Mesenchymal stem cell (in vitro differentiated cells and primary cell): ENCODE measurements around the gene TNKS1BP1.
A peak's percentile ranks its signal among the peaks of the same experiment; 100 is the strongest.

Experiments
- DNase-seq: peaks from one replicate; pipeline ENCODE4 v3.0.0-alpha.2; 2013
- H2AFZ ChIP-seq: one replicate; pipeline ENCODE4 v1.6.1; 2013; ENCODE audit warnings: low read depth, mild to moderate bottlenecking, control low read depth, inconsistent platforms, low read length, moderate library complexity
- H2AK5ac ChIP-seq: 2 replicates; pipeline ENCODE4 v1.6.1; 2013; ENCODE audit warnings: low read length, moderate library complexity, mild to moderate bottlenecking, inconsistent platforms; ENCODE audit not compliant: severe bottlenecking
- H2BK120ac ChIP-seq: one replicate; pipeline ENCODE4 v1.6.1; 2013; ENCODE audit warnings: low read depth, mild to moderate bottlenecking, inconsistent platforms, low read length, moderate library complexity
- H2BK12ac ChIP-seq, 2 experiments: one replicate each; pipeline ENCODE4 v1.6.1; 2013; ENCODE audit warnings: inconsistent platforms in 2 of 2, low read length in 2 of 2, mild to moderate bottlenecking in 2 of 2, moderate library complexity in 2 of 2, control low read depth in 1 of 2
- H2BK15ac ChIP-seq: one replicate; pipeline ENCODE4 v1.6.1; 2013; ENCODE audit warnings: mild to moderate bottlenecking, low read depth, inconsistent platforms; ENCODE audit not compliant: poor library complexity, severe bottlenecking
- H2BK5ac ChIP-seq: 2 replicates; pipeline ENCODE4 v1.6.1; 2013; ENCODE audit warnings: low read depth, mild to moderate bottlenecking, low read length, control low read depth, inconsistent platforms; ENCODE audit not compliant: poor library complexity, severe bottlenecking
- H3K14ac ChIP-seq, 2 experiments: one replicate each; pipeline ENCODE4 v1.6.1; 2013; ENCODE audit warnings: inconsistent platforms in 2 of 2, low read length in 2 of 2, control low read depth in 1 of 2, mild to moderate bottlenecking in 1 of 2, moderate library complexity in 1 of 2
- H3K18ac ChIP-seq, 2 experiments: one replicate each; pipeline ENCODE4 v1.6.1; 2013; ENCODE audit warnings: inconsistent platforms in 2 of 2, low read length in 2 of 2, control low read depth in 1 of 2, low read depth in 1 of 2, mild to moderate bottlenecking in 1 of 2
- H3K23ac ChIP-seq, 2 experiments: one replicate each; pipeline ENCODE4 v1.6.1; 2013; ENCODE audit warnings: inconsistent platforms in 2 of 2, low read length in 2 of 2, mild to moderate bottlenecking in 2 of 2, moderate library complexity in 2 of 2, control low read depth in 1 of 2
- H3K27ac ChIP-seq: 2 replicates; pipeline ENCODE4 v1.5.1; 2013; ENCODE audit warnings: mild to moderate bottlenecking, moderate library complexity, low read length, control low read depth, inconsistent platforms; ENCODE audit not compliant: poor library complexity, severe bottlenecking
- H3K27me3 ChIP-seq, 2 experiments: 2 replicates each; pipeline versions ENCODE4 v1.6.1 to v1.7.0; 2013; ENCODE audit warnings: low read length in 2 of 2, mild to moderate bottlenecking in 2 of 2, moderate library complexity in 2 of 2, control low read depth in 1 of 2, inconsistent platforms in 1 of 2; ENCODE audit not compliant: control insufficient read depth in 1 of 2, insufficient read depth in 1 of 2
- H3K36me3 ChIP-seq, 2 experiments: 2 replicates each; pipeline versions ENCODE4 v1.6.1 to v1.7.0; 2013; ENCODE audit warnings: low read length in 2 of 2, control low read depth in 1 of 2, inconsistent platforms in 1 of 2, low read depth in 1 of 2, mild to moderate bottlenecking in 1 of 2; ENCODE audit not compliant: insufficient read depth in 2 of 2, control insufficient read depth in 1 of 2
- H3K4ac ChIP-seq, 2 experiments: one replicate each; pipeline ENCODE4 v1.6.1; 2013; ENCODE audit warnings: inconsistent platforms in 2 of 2, low read length in 2 of 2, mild to moderate bottlenecking in 2 of 2, moderate library complexity in 2 of 2, control low read depth in 1 of 2, low read depth in 1 of 2
- H3K4me1 ChIP-seq: 2 replicates; pipeline ENCODE4 v1.6.1; 2013; ENCODE audit warnings: low read depth, low read length, control low read depth; ENCODE audit not compliant: control insufficient read depth, insufficient read depth
- H3K4me2 ChIP-seq: 2 replicates; pipeline ENCODE4 v1.6.1; 2013; ENCODE audit warnings: low read length, mild to moderate bottlenecking, inconsistent platforms; ENCODE audit not compliant: poor library complexity, severe bottlenecking
- H3K4me3 ChIP-seq, 2 experiments: 2 replicates each; pipeline versions ENCODE4 v1.5.1 to v1.7.0; 2013; ENCODE audit warnings: low read length in 2 of 2, mild to moderate bottlenecking in 2 of 2, control low read depth in 1 of 2, low read depth in 1 of 2; ENCODE audit not compliant: insufficient read depth in 1 of 2
- H3K79me1 ChIP-seq: replicated peaks from 2 replicates; pipeline ENCODE4 v1.6.1; 2013; ENCODE audit warnings: mild to moderate bottlenecking, control low read depth, low read length, inconsistent platforms; ENCODE audit not compliant: poor library complexity, severe bottlenecking
- H3K9ac ChIP-seq: 2 replicates; pipeline ENCODE4 v1.7.0; 2013; ENCODE audit warnings: mild to moderate bottlenecking, low read length, moderate library complexity
- H3K9me3 ChIP-seq: 2 replicates; pipeline ENCODE4 v1.7.0; 2013; ENCODE audit warnings: mild to moderate bottlenecking, low read length; ENCODE audit not compliant: control insufficient read depth
- H4K8ac ChIP-seq: one replicate; pipeline ENCODE4 v1.6.1; 2013; ENCODE audit warnings: inconsistent platforms, mild to moderate bottlenecking, low read length, moderate library complexity
- H4K91ac ChIP-seq: one replicate; pipeline ENCODE4 v1.6.1; 2013; ENCODE audit warnings: mild to moderate bottlenecking, low read length, inconsistent platforms
- WGBS: methylation state at CpG from one replicate; pipeline ENCODE4 v1.1.7; 2013; ENCODE audit warnings: mixed read lengths; 5-methylcytosine and 5-hydroxymethylcytosine counted together

The TNKS1BP1 gene

DNA sequence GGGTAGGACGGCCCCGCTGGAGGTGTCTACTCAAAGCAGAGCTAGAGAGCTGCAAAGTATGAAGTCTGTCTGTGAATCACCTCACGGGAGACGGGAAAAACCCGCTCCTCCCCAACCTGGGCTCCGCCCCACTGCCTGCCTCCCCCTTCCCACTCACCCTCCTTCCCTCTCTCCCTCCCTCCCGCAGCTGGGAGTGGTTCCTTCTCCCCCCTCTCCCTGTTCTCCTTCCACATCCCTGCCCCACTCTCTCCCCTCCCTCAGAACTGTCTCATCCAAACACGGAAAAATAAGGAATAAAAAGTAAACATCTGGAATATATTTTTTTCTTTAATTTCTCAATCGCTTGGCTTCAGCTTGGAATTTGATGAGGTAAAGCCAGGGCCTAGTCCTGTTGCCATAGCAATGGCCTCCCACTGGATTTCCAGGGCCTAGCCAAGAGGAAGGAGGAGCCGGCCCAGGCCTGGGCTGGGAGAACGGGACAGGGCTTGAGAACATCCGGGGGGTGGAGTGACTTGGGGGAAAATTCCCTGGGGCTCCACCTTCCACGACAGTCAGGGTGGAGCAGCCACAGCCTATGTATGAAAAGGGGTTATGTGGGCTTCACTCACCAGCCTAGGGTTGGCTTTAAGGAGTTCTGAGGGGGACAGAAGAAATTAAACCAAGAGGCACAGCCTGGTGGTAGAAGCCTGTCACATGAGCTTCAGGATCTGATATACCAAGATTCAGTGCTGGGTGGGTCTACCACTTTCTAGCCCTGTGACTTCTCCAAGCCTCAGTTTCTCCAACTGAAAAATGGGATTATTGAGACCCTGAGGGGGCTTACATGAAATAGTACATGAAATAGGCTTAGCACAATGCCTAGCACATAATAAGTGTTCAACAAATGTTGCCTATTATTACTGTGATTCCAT is 2.2 kb downstream of the TNKS1BP1 start:
- peak overlapping the region; percentile 84 for H4K91ac ChIP-seq
- H3K4me3 ChIP-seq, result peak overlapping the region in 1 of 2 experiments; percentile 97
- peaks cover 22% of the 10 kb centered on the region for H3K79me1 ChIP-seq
- H2BK12ac ChIP-seq, result peak overlapping the region; percentile 86
- peak overlapping the region; percentile 67 for H4K8ac ChIP-seq
- H3K36me3 ChIP-seq, result peaks cover 42 to 52% of the 10 kb centered on the region in 2 experiments
- H2AFZ ChIP-seq, result no peak overlapping the region
- peak overlapping the region; percentile 75 to 80 for H3K18ac ChIP-seq
- H3K9ac ChIP-seq, result peak overlapping the region; percentile 97
- H2AK5ac ChIP-seq, result peak overlapping the region; percentile 42
- peak overlapping the region; percentile 63 for H2BK5ac ChIP-seq
- peak; percentile 99 for DNase-seq
- H3K14ac ChIP-seq, result no peak overlapping the region
- H3K27me3 ChIP-seq, result no peaks in the 10 kb centered on the region
- H3K4me1 ChIP-seq, result peaks cover 36% of the 10 kb centered on the region
- H2BK15ac ChIP-seq, result peak overlapping the region; percentile 73
- peak overlapping the region; percentile 78 for H3K27ac ChIP-seq
- no peak overlapping the region for H3K23ac ChIP-seq
- peak overlapping the region; percentile 89 for H2BK120ac ChIP-seq
- peak overlapping the region; percentile 77 for H3K4me2 ChIP-seq
- peak overlapping the region; percentile 44 to 93 for H3K4ac ChIP-seq
- 8% methylated on average over 12 of the region's 13 CpGs for WGBS
- no peaks in the 10 kb centered on the region for H3K9me3 ChIP-seq

DNA sequence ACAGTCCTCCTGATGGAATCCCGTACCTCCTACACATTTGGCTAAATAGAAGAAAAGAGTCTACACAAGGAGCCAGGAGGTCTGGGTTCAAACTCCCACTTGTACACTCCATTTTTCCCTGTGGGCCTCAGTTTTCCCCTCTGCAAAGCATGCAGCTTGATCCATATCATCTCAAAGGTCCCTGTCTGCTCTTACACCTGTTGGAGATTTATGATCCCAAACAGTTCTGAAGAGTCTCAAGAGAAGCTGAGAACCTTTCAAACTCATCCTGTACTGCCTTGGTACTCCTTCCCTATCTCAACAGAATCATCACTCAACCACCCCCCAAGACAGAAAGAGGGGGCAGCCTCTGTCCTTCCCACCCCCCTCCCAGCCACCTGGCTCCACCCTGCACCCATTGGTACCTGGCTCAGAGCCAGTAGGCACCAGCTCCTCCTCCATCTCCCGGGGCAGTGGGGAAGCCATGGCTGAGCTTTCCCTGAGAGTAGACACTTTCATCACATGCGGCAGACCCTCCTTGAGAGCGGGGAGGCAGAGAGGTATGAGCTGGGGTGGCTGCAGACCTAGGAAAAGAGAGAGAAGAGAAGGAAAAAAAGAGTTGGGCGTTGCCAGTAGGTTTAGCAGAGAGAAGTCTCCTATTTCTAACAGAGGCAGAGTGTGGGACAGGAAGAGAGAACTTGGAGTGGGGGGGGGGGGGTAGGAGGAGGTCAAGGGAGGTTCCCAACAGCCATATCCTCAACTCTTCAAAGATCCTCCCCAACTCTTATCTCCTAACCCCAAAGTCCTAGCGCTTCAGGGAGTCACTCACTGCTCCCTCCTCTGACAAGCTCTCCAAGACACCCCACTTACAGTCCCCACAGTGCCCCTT is 3.1 kb downstream of the TNKS1BP1 start:
- Histone ChIP-seq H2BK15ac (peak overlapping the region; percentile 73), H3K36me3 (peaks cover 42 to 52% of the 10 kb centered on the region in 2 experiments), H3K14ac (no peak overlapping the region), H3K4me2 (peak overlapping the region; percentile 77), H3K4me3 (peak overlapping the region in 1 of 2 experiments; percentile 97), H2BK120ac (peak overlapping the region; percentile 89), H3K79me1 (peaks cover 30% of the 10 kb centered on the region), H2AK5ac (peak overlapping the region; percentile 42), H3K4me1 (peaks cover 34% of the 10 kb centered on the region), H3K9ac (peak overlapping the region; percentile 97), H3K27ac (peak overlapping the region; percentile 78), H2BK5ac (peak overlapping the region; percentile 63), H3K4ac (peak overlapping the region; percentile 35 to 60), H4K8ac (peak overlapping the region; percentile 67), H3K18ac (peak overlapping the region; percentile 75 to 80), H3K23ac (no peak overlapping the region), H3K9me3 (no peaks in the 10 kb centered on the region), H2AFZ (no peak overlapping the region), H3K27me3 (no peaks in the 10 kb centered on the region), H2BK12ac (peak overlapping the region; percentile 9 to 86), H4K91ac (peak overlapping the region; percentile 78)
- WGBS, result 74% methylated on average over 6 of the region's 6 CpGs
- no peak for DNase-seq

DNA sequence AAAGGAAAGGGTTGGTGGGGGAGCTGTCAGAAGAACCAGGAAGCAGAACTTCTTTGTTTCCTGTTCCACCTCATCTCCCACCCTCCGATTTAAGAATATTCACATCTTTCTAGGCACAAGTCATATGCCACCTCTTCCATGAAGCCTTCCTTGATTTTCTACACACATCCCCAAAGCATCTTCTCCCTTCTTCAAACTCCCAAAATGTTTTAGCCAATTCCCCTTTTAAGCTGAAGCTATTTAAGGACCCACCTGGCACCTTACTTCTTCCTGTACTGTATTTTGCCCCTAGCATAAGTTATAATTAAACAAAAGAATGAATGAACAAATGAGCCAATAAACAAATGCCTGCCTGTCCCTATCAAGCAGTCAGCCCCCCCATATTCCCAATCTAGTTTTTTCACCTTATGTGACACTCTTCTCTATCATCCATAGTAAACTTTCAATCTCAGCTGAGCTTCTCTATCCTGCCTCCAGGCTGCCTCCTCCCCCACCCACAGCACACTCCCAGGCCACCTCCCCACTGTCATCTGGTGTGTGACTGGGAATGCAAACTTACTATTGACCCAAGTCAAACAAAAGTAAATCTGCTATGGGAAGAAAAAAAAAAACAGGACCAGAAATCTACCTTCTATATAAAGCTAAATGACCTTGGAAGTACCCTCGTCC is 3.9 kb downstream of the TNKS1BP1 start:
- no peak overlapping the region for H2BK120ac ChIP-seq
- no peak overlapping the region for H3K14ac ChIP-seq
- no peak overlapping the region for H2BK5ac ChIP-seq
- H3K4me2 ChIP-seq, result no peak overlapping the region
- no peaks in the 10 kb centered on the region for H3K9me3 ChIP-seq
- H3K4me3 ChIP-seq, result peak overlapping the region in 1 of 2 experiments; percentile 97
- 95% methylated on average over 2 of the region's 2 CpGs for WGBS
- H3K9ac ChIP-seq, result peak overlapping the region; percentile 97
- H3K18ac ChIP-seq, result no peak overlapping the region
- H2BK12ac ChIP-seq, result no peak overlapping the region
- no peak overlapping the region for H2BK15ac ChIP-seq
- peaks cover 30% of the 10 kb centered on the region for H3K4me1 ChIP-seq
- H3K27me3 ChIP-seq, result no peaks in the 10 kb centered on the region
- H4K8ac ChIP-seq, result no peak overlapping the region
- no peak overlapping the region for H3K23ac ChIP-seq
- H3K4ac ChIP-seq, result no peak overlapping the region
- no peak overlapping the region for H4K91ac ChIP-seq
- H3K79me1 ChIP-seq, result peaks cover 30% of the 10 kb centered on the region
- no peak overlapping the region for H2AFZ ChIP-seq
- H2AK5ac ChIP-seq, result no peak overlapping the region
- H3K27ac ChIP-seq, result no peak overlapping the region
- peaks cover 41 to 52% of the 10 kb centered on the region in 2 experiments for H3K36me3 ChIP-seq
- no peak for DNase-seq
